HCT116 (cell line): ENCODE measurements around the gene SERPINF2.

ENCODE experiments used
- CBX3 ChIP-seq: IDR thresholded peaks from 2 replicates; pipeline ENCODE4 v1.6.1; 2012; ENCODE audit warnings: low read depth
- CEBPB ChIP-seq: IDR thresholded peaks from 2 replicates; pipeline ENCODE4 v1.6.1; 2012; ENCODE audit warnings: low read depth
- ELF1 ChIP-seq: IDR thresholded peaks from 2 replicates; pipeline ENCODE4 v1.6.1; 2012; ENCODE audit warnings: low read depth, borderline replicate concordance
- EZH2 ChIP-seq: fragments of 200-600 bp; sonication (generic); IDR thresholded peaks from 2 replicates; pipeline ENCODE4 v1.6.1; 2017; ENCODE audit warnings: antibody characterized with exemption, mixed run types
- JUND ChIP-seq: IDR thresholded peaks from 2 replicates; pipeline ENCODE4 v1.6.1; 2012
- POLR2A ChIP-seq: IDR thresholded peaks from 2 replicates; pipeline ENCODE4 v1.7.0; 2011; ENCODE audit warnings: borderline replicate concordance; ENCODE audit not compliant: insufficient read depth, insufficient read length; ENCODE audit errors: extremely low read depth
- POLR2AphosphoS5 ChIP-seq: IDR thresholded peaks from 2 replicates; pipeline ENCODE4 v1.6.1; 2011; ENCODE audit warnings: mild to moderate bottlenecking, low read depth, low read length, moderate library complexity
- TCF7L2 ChIP-seq: IDR thresholded peaks from 2 replicates; pipeline ENCODE4 v1.7.0; 2011; ENCODE audit warnings: borderline replicate concordance, inconsistent platforms; ENCODE audit not compliant: insufficient read depth, insufficient read length; ENCODE audit errors: extremely low read depth
- TF ChIP-seq, protein P1 (sequence below), 3 experiments: fragments of 200-600 bp in 1 of 3; sonication (generic) in 1 of 3; IDR thresholded peaks in 2 of 3; conservative IDR thresholded peaks in 1 of 3; 2 replicates each; pipeline ENCODE4 v1.5.1; 2012 to 2017; ENCODE audit warnings: low read depth in 2 of 3, low read length in 2 of 3, antibody characterized with exemption in 1 of 3, borderline replicate concordance in 1 of 3, control low read depth in 1 of 3, mild to moderate bottlenecking in 1 of 3, mixed read lengths in 1 of 3, mixed run types in 1 of 3, moderate library complexity in 1 of 3; ENCODE audit not compliant: insufficient read depth in 1 of 3
- TF ChIP-seq, protein P2 (sequence below): IDR thresholded peaks from 2 replicates; pipeline ENCODE4 v1.6.1; 2012

DNA sequence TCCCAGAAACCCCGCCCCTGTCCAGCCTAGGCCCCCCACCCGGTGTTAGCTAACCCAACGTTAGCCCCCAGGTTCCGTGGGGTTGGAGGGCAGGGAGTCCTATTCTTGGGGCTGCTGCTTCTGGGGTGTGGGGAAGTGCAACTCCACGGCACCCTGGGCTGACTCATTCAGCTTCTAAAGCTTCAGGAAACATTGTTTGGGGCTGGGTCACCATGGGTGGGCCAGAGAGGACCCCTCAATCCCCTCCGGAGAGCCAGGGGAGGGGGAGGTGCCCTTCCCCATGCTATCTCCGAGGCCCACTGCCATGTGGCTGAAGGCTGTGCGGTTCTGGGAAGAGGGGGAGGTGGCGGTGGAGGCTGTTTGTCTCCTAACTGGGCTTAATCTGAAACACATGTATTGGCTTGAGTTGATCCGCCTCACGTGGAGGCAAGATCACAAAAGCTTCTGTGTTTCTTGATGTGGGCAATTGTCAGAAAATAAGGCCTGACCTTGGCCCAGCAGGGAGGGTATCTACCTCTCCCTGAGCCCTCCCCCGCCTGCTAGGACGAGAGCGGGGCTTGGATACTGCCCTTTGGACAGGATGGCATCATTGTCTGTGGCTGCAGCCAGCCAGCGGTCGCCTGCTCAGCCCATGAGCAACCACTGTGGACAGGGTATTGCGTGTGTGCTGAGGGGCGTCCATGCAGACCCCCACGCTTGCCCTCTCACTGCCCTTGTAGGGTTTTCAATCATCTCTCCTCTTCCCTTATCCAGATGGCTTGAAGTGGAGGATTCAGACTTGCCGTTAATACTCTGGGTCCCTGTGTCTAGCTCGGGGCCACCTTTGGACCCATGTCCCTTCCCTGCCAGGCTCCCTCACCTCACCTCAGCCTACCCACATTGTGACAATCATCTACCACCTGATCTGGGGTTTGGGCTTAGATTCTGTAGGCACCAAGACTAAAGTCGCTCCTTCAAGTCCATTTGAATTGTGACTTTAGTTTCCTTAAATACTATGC is 20.5 kb downstream of the SERPINF2 start:
- TF ChIP-seq, protein P1, sequence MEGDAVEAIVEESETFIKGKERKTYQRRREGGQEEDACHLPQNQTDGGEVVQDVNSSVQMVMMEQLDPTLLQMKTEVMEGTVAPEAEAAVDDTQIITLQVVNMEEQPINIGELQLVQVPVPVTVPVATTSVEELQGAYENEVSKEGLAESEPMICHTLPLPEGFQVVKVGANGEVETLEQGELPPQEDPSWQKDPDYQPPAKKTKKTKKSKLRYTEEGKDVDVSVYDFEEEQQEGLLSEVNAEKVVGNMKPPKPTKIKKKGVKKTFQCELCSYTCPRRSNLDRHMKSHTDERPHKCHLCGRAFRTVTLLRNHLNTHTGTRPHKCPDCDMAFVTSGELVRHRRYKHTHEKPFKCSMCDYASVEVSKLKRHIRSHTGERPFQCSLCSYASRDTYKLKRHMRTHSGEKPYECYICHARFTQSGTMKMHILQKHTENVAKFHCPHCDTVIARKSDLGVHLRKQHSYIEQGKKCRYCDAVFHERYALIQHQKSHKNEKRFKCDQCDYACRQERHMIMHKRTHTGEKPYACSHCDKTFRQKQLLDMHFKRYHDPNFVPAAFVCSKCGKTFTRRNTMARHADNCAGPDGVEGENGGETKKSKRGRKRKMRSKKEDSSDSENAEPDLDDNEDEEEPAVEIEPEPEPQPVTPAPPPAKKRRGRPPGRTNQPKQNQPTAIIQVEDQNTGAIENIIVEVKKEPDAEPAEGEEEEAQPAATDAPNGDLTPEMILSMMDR (IDR thresholded peaks at IDR 0.05 in 2 of 3, conservative IDR thresholded peaks at IDR 0.05 in 1 of 3; ENCODE audit: borderline replicate concordance in 1 of 3, insufficient read depth in 1 of 3, low read depth in 2 of 3, low read length in 2 of 3): no peak
- TF ChIP-seq POLR2A (no peak), ELF1 (no peak), CBX3 (no peak), JUND (no peak), POLR2AphosphoS5 (no peak), EZH2 (no peak), CEBPB (no peak), TCF7L2 (no peak)
- TF ChIP-seq, protein P2, sequence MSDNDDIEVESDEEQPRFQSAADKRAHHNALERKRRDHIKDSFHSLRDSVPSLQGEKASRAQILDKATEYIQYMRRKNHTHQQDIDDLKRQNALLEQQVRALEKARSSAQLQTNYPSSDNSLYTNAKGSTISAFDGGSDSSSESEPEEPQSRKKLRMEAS: no peak
